NB4 (cell line): ENCODE results near the gene DHRS2.

ENCODE experiments used
- MYC ChIP-seq: IDR thresholded peaks from 2 replicates; pipeline ENCODE4 v1.6.1; 2011; ENCODE audit warnings: low read depth, low read length
- POLR2A ChIP-seq: IDR thresholded peaks from 2 replicates; pipeline ENCODE4 v1.6.1; 2011; ENCODE audit warnings: mild to moderate bottlenecking; ENCODE audit not compliant: insufficient read length; ENCODE audit errors: extremely low read depth
- TF ChIP-seq, protein P1 (sequence below): IDR thresholded peaks from one replicate; pipeline ENCODE4 v1.5.1; 2012; ENCODE audit warnings: low read depth, low read length
- TF ChIP-seq, protein P2 (sequence below): IDR thresholded peaks from 2 replicates; pipeline ENCODE4 v1.6.1; 2011; ENCODE audit warnings: low read depth, low read length

DNA sequence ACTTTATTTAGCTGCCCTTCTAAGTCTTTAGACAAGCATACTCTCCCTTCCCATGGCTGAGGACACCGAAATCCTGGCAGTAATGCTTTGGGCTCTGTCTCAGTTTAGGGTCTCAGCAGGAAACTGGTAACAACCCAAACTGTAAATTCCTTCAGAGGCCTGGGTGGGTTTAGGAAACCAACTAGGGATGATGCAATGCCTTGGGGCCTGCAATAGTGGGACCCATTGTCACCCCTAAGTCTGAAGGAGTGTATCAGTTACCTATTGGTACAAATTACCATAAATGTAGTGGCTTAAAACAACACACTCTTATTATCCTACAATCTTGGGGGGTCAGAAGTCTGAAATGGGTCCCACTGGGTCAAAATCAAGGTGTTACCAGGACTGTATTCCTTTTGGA lies 36.0 kb downstream of the DHRS2 start:
- TF ChIP-seq, protein P1, sequence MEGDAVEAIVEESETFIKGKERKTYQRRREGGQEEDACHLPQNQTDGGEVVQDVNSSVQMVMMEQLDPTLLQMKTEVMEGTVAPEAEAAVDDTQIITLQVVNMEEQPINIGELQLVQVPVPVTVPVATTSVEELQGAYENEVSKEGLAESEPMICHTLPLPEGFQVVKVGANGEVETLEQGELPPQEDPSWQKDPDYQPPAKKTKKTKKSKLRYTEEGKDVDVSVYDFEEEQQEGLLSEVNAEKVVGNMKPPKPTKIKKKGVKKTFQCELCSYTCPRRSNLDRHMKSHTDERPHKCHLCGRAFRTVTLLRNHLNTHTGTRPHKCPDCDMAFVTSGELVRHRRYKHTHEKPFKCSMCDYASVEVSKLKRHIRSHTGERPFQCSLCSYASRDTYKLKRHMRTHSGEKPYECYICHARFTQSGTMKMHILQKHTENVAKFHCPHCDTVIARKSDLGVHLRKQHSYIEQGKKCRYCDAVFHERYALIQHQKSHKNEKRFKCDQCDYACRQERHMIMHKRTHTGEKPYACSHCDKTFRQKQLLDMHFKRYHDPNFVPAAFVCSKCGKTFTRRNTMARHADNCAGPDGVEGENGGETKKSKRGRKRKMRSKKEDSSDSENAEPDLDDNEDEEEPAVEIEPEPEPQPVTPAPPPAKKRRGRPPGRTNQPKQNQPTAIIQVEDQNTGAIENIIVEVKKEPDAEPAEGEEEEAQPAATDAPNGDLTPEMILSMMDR, result no peak
- no peak for TF ChIP-seq POLR2A
- TF ChIP-seq, protein P2, sequence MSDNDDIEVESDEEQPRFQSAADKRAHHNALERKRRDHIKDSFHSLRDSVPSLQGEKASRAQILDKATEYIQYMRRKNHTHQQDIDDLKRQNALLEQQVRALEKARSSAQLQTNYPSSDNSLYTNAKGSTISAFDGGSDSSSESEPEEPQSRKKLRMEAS, result no peak
- TF ChIP-seq MYC, result no peak
